ENCODE results near the gene KRT80.

The KRT80 gene

DNA sequence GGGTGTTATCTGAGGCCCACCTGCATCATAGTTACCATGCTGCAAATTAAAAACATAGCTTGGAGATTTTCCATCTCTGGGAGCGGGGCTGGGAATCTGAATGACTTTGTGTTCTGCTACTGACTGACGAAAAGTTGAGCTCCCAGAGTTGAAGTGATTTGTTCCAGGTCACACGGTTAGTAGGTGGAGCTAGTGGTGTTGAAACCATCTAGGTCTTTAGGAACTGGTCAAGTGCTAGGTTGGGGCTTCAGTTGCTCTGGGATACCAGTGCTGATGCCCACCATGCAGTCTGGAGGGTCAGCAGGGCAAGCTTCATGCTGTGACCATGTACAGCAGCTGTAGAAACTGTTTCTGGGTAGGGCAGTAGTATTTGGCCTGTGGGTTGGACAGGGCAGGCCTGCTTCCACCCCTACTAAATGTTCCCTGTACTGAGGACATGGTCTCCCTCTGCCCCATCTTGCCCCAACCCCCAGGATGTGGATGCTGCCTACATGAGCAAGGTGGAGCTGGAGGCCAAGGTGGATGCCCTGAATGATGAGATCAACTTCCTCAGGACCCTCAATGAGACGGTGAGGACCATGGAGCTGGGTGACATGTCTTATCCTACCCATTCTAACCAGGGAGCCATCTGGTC, 46.5 kb upstream of the KRT80 start:
- TF ChIP-seq, protein P1, sequence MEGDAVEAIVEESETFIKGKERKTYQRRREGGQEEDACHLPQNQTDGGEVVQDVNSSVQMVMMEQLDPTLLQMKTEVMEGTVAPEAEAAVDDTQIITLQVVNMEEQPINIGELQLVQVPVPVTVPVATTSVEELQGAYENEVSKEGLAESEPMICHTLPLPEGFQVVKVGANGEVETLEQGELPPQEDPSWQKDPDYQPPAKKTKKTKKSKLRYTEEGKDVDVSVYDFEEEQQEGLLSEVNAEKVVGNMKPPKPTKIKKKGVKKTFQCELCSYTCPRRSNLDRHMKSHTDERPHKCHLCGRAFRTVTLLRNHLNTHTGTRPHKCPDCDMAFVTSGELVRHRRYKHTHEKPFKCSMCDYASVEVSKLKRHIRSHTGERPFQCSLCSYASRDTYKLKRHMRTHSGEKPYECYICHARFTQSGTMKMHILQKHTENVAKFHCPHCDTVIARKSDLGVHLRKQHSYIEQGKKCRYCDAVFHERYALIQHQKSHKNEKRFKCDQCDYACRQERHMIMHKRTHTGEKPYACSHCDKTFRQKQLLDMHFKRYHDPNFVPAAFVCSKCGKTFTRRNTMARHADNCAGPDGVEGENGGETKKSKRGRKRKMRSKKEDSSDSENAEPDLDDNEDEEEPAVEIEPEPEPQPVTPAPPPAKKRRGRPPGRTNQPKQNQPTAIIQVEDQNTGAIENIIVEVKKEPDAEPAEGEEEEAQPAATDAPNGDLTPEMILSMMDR (IDR thresholded peaks at IDR 0.05), result no peak
- Histone ChIP-seq H3K4me3 (ENCODE audit: low read depth in 1 of 2, low read length in 1 of 2) (no peak overlapping the region), H3K27me3 (peaks cover 44% of the 10 kb centered on the region), H3K4me1 (ENCODE audit: control insufficient read depth in 1 of 2, insufficient read depth in 1 of 2, low read depth in 1 of 2, low read length in 1 of 2) (no peaks in the 10 kb centered on the region), H3K36me3 (no peaks in the 10 kb centered on the region), H3K27ac (no peak overlapping the region), H3K9me3 (no peaks in the 10 kb centered on the region)

DNA sequence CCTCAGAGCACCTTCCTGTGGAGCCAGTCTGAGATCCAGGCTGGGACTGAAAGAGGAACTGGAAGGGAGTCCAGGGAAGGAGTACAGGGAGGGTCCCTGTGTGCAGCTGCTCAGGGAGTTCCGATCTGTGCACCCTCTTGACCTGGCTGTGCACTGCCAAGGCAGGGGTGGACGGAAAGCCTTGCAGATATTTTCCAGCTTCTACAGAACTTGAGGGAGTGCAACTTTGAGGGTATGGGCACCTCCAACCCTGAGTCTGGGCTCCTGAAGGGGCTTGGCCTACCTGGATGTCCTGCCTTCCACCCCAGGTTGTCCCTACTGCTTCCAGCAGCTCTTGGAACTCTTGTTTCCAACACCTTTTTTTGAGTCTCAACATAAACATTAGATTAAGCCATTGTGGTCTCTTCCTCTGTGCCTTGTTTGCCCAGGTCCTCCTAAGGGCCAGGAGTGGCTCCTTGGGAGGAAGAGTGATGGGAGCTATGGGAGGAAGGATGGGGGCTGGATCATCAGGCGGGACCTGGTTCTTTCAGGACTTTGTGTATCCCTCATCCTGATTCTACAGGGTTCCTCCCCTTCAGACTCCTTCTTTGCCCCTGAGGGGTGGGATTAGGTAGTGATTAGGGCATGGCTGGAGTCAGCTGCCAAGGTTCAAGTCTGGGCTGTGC, 44.7 kb upstream of the KRT80 start:
- H3K4me1 ChIP-seq (ENCODE audit: control insufficient read depth in 1 of 2, insufficient read depth in 1 of 2, low read depth in 1 of 2, low read length in 1 of 2), result no peaks in the 10 kb centered on the region
- H3K36me3 ChIP-seq, result no peaks in the 10 kb centered on the region
- no peak overlapping the region for H3K27ac ChIP-seq
- peaks cover 59% of the 10 kb centered on the region for H3K27me3 ChIP-seq
- H3K4me3 ChIP-seq (ENCODE audit: low read depth in 1 of 2, low read length in 1 of 2), result no peak overlapping the region
- TF ChIP-seq, protein P1 (IDR thresholded peaks at IDR 0.05), result no peak
- H3K9me3 ChIP-seq, result no peaks in the 10 kb centered on the region

- no peaks in the 10 kb centered on the region for H3K36me3 ChIP-seq
- peaks cover 65% of the 10 kb centered on the region for H3K27me3 ChIP-seq
- H3K4me3 ChIP-seq (ENCODE audit: low read depth in 1 of 2, low read length in 1 of 2), result no peak overlapping the region
- TF ChIP-seq, protein P1 (IDR thresholded peaks at IDR 0.05), result no peak
- H3K27ac ChIP-seq, result no peak overlapping the region
- H3K4me1 ChIP-seq (ENCODE audit: control insufficient read depth in 1 of 2, insufficient read depth in 1 of 2, low read depth in 1 of 2, low read length in 1 of 2), result no peaks in the 10 kb centered on the region
- no peaks in the 10 kb centered on the region for H3K9me3 ChIP-seq
Observed at GRCh38 chr12:52235822-52236361, 44.1 kb upstream of the KRT80 start.

- H3K27ac ChIP-seq, result no peak overlapping the region
Observed at GRCh38 chr12:52235001-52235764, 43.4 kb upstream of the KRT80 start.

GRCh38 chr12:52234223-52234810, 42.5 kb upstream of the KRT80 start:
- H3K9me3 ChIP-seq, result no peaks in the 10 kb centered on the region
- H3K27ac ChIP-seq, result no peak overlapping the region
- no peak overlapping the region for H3K4me3 ChIP-seq (ENCODE audit: low read depth in 1 of 2, low read length in 1 of 2)
- TF ChIP-seq, protein P1 (IDR thresholded peaks at IDR 0.05), result no peak
- H3K36me3 ChIP-seq, result no peaks in the 10 kb centered on the region
- H3K27me3 ChIP-seq, result peaks cover 75% of the 10 kb centered on the region
- H3K4me1 ChIP-seq (ENCODE audit: control insufficient read depth in 1 of 2, insufficient read depth in 1 of 2, low read depth in 1 of 2, low read length in 1 of 2), result no peaks in the 10 kb centered on the region

More at GRCh38 chr12:52235001-52235764, 43.4 kb upstream of the KRT80 start:
- H3K9me3 ChIP-seq, result no peaks in the 10 kb centered on the region
- no peak overlapping the region for H3K4me3 ChIP-seq (ENCODE audit: low read depth in 1 of 2, low read length in 1 of 2)
- peaks cover 72% of the 10 kb centered on the region for H3K27me3 ChIP-seq
- TF ChIP-seq, protein P1 (IDR thresholded peaks at IDR 0.05), result no peak
- H3K4me1 ChIP-seq (ENCODE audit: control insufficient read depth in 1 of 2, insufficient read depth in 1 of 2, low read depth in 1 of 2, low read length in 1 of 2), result no peaks in the 10 kb centered on the region
- H3K36me3 ChIP-seq, result no peaks in the 10 kb centered on the region

All from neutrophil (primary cell).